GM23338 (cell line): ENCODE data around the gene PIGU. TPM values are rescaled to one million over a fixed set of nuclear protein-coding genes. Genes with fewer than 3 reads are reported as not detected.

Experiments
- ATAC-seq: fragments of 200-7000 bp; cut with Tn5 transposase; 3 replicates; pipeline ENCODE4 v1.9.1; 2020
- DNase-seq: peaks from one replicate; pipeline ENCODE4 v3.0.0-alpha.2; 2015; ENCODE audit warnings: low spot score
- H2AFZ ChIP-seq: fragments of 200-600 bp; sonication (generic); 2 replicates; pipeline ENCODE4 v1.8.0; 2016; ENCODE audit warnings: antibody characterized with exemption, mild to moderate bottlenecking, moderate library complexity
- H3F3A ChIP-seq: fragments of 200-600 bp; sonication (generic); replicated peaks from 2 replicates; pipeline ENCODE4 v1.8.0; 2017; ENCODE audit warnings: antibody characterized with exemption, mixed run types, low read depth
- H3K27ac ChIP-seq: fragments of 200-600 bp; sonication (generic); 2 replicates; pipeline ENCODE4 v1.6.1; 2016; ENCODE audit warnings: low read depth
- H3K27me3 ChIP-seq: fragments of 200-600 bp; sonication (generic); 2 replicates; pipeline ENCODE4 v1.8.0; 2016; ENCODE audit warnings: mild to moderate bottlenecking, mixed run types, moderate library complexity; ENCODE audit not compliant: insufficient read depth
- H3K36me3 ChIP-seq: fragments of 200-600 bp; sonication (generic); 2 replicates; pipeline ENCODE4 v1.8.0; 2016; ENCODE audit warnings: mild to moderate bottlenecking; ENCODE audit not compliant: insufficient read depth
- H3K4me1 ChIP-seq: fragments of 200-600 bp; sonication (generic); 2 replicates; pipeline ENCODE4 v1.8.0; 2016; ENCODE audit warnings: mild to moderate bottlenecking, moderate library complexity; ENCODE audit not compliant: insufficient read depth
- H3K4me2 ChIP-seq: fragments of 200-600 bp; sonication (generic); 2 replicates; pipeline ENCODE4 v1.7.1; 2017; ENCODE audit warnings: mixed run types
- H3K4me3 ChIP-seq: fragments of 200-600 bp; sonication (generic); 2 replicates; pipeline ENCODE4 v1.6.1; 2016; ENCODE audit warnings: mixed run types
- H3K79me2 ChIP-seq: fragments of 200-600 bp; sonication (generic); replicated peaks from 2 replicates; pipeline ENCODE4 v1.8.0; 2017; ENCODE audit warnings: mild to moderate bottlenecking; ENCODE audit not compliant: insufficient read depth
- H3K9me2 ChIP-seq: fragments of 200-600 bp; sonication (generic); 2 replicates; pipeline ENCODE4 v1.8.0; 2017; ENCODE audit not compliant: insufficient read depth
- H4K20me1 ChIP-seq: fragments of 200-600 bp; sonication (generic); replicated peaks from 2 replicates; pipeline ENCODE4 v1.8.0; 2017; ENCODE audit warnings: mild to moderate bottlenecking; ENCODE audit not compliant: insufficient read depth
- H3K27ac Mint-ChIP-seq: 2 replicates; pipeline ENCODE4 v1.8.0; 2020; ENCODE audit warnings: inconsistent platforms, mild to moderate bottlenecking, moderate library complexity, mixed read lengths
- H3K27me3 Mint-ChIP-seq: 3 replicates; pipeline ENCODE4 v1.8.0; 2022; ENCODE audit warnings: low read depth, mild to moderate bottlenecking, moderate library complexity, mixed read lengths, inconsistent platforms; ENCODE audit not compliant: insufficient read depth, poor library complexity
- H3K36me3 Mint-ChIP-seq: 3 replicates; pipeline ENCODE4 v1.8.0; 2021; ENCODE audit warnings: low read depth, mild to moderate bottlenecking, inconsistent platforms, moderate library complexity, mixed read lengths
- H3K4me1 Mint-ChIP-seq: 3 replicates; pipeline ENCODE4 v1.8.0; 2020; ENCODE audit warnings: mild to moderate bottlenecking, inconsistent platforms, mixed read lengths
- H3K4me3 Mint-ChIP-seq: 3 replicates; pipeline ENCODE4 v1.8.0; 2021; ENCODE audit warnings: moderate library complexity, mild to moderate bottlenecking, inconsistent platforms, mixed read lengths
- H3K9me3 Mint-ChIP-seq: 3 replicates; pipeline ENCODE4 v1.8.0; 2020; ENCODE audit warnings: moderate library complexity, mild to moderate bottlenecking, inconsistent platforms, mixed read lengths
- CTCF ChIP-seq, 2 experiments: fragments of 200-600 bp in 1 of 2; sonication (generic) in 1 of 2; conservative IDR thresholded peaks; 2 replicates each; pipeline versions ENCODE4 v1.5.1 to v1.6.1; 2016 to 2017; ENCODE audit warnings: antibody characterized with exemption in 2 of 2, low read depth in 2 of 2, mild to moderate bottlenecking in 2 of 2, moderate library complexity in 1 of 2
- ETS1 ChIP-seq: IDR thresholded peaks from 2 replicates; pipeline ENCODE4 v1.6.1; 2016; ENCODE audit warnings: antibody characterized with exemption
- EZH2phosphoT487 ChIP-seq: fragments of 200-600 bp; sonication (generic); IDR thresholded peaks from one replicate; pipeline ENCODE4 v1.8.1; 2018; ENCODE audit warnings: antibody characterized with exemption; ENCODE audit not compliant: unreplicated experiment
- JUNB ChIP-seq: IDR thresholded peaks from one replicate; pipeline ENCODE4 v1.6.1; 2016; ENCODE audit warnings: antibody characterized with exemption; ENCODE audit not compliant: unreplicated experiment
- STAT1 ChIP-seq: IDR thresholded peaks from one replicate; pipeline ENCODE4 v1.6.1; 2016; ENCODE audit warnings: antibody characterized with exemption; ENCODE audit not compliant: unreplicated experiment
- ZNF114 ChIP-seq: fragments of 250-450 bp; sonication (Bioruptor Pico); IDR thresholded peaks from 2 replicates; pipeline ENCODE4 v1.5.0; 2020; ENCODE audit warnings: mild to moderate bottlenecking, moderate library complexity
- ZNF462 ChIP-seq: fragments of 250-450 bp; sonication (Bioruptor Pico); IDR thresholded peaks from 2 replicates; pipeline ENCODE4 v1.5.0; 2020; ENCODE audit warnings: mild to moderate bottlenecking, moderate library complexity
- polyA plus RNA-seq: library from polyadenylated mRNA; unstranded; fragments of >200 nt; fragmentation: Nextera tagmentation; extraction: Ambion mirVana; gene quantifications from 2 replicates; pipeline ENCODE4 v1.2.1, GENCODE V29; 2016
- total RNA-seq: library from RNA; depleted of rRNA; stranded (reverse); fragments of >200 nt; shearing (Covaris generic); gene quantifications from 2 replicates; pipeline ENCODE4 v1.2.3, GENCODE V29; 2014

PIGU gene
- total and polyA plus RNA-seq, 2 experiments from 2014 or later: 24.3 to 28.9 TPM

- DNase-seq (no peak), ATAC-seq (no peak)
- H3K4me1 ChIP-seq: peaks cover 6% of the 10 kb centered on the region; the same call in 1 of the 2 replicates
- no peaks in the 10 kb centered on the region for H4K20me1 ChIP-seq
- no peaks in the 10 kb centered on the region for H3F3A ChIP-seq
- Mint-ChIP-seq H3K9me3 (no peaks in the 10 kb centered on the region), H3K27ac (0 out of 2 replicates have a peak overlapping the region, but pooled peaks have one; percentile 68), H3K4me3 (no peak overlapping the region), H3K27me3 (no peaks in the 10 kb centered on the region), H3K4me1 (peaks cover 11% of the 10 kb centered on the region; the same call in 2 of the 3 replicates), H3K36me3 (peaks cover 9% of the 10 kb centered on the region; the same call in 2 of the 3 replicates)
- no peak overlapping the region for H2AFZ ChIP-seq
- H3K27ac ChIP-seq: no peak overlapping the region
- H3K36me3 ChIP-seq: no peaks in the 10 kb centered on the region
- no peak overlapping the region for H3K4me3 ChIP-seq
- no peak for TF ChIP-seq STAT1
- TF ChIP-seq ZNF114 (CRISPR knock-in tag): no peak
- no peak for TF ChIP-seq EZH2phosphoT487
- no peak for TF ChIP-seq ZNF462 (CRISPR knock-in tag)
- TF ChIP-seq ETS1: no peak
- TF ChIP-seq CTCF (conservative IDR thresholded peaks at IDR 0.05; ENCODE audit: low read depth in 2 of 2): no peak
- no peak for TF ChIP-seq JUNB
- no peak overlapping the region for H3K4me2 ChIP-seq
- no peaks in the 10 kb centered on the region for H3K79me2 ChIP-seq
- no peaks in the 10 kb centered on the region for H3K9me2 ChIP-seq
- no peaks in the 10 kb centered on the region for H3K27me3 ChIP-seq
Measured at GRCh38 chr20:34573541-34574300, 103.2 kb downstream of the PIGU start.
